PC-9 (cell line): ENCODE results near the gene TRIO. TPM values are rescaled to one million over a fixed set of nuclear protein-coding genes. Genes with fewer than 3 reads are reported as not detected.

Experiments used
- BruUV-seq: library from RNA; stranded (reverse); fragments of 400-500 nt; replicated peaks from 2 replicates; lab custom pipeline; 2021; lab: Mats Ljungman, UMichigan
- CTCF ChIA-PET: fragments of 300-600 bp; sonication (Branson Sonifier 250); formaldehyde crosslinking; loops from one replicate; lab custom pipeline; 2022; ENCODE audit warnings: antibody characterized with exemption; lab: Charles Lee
- POLR2A ChIA-PET: fragments of 300-600 bp; sonication (Branson Sonifier 250); formaldehyde crosslinking; loops from one replicate; lab custom pipeline; 2022; ENCODE audit warnings: antibody characterized with exemption; ENCODE audit not compliant: unreplicated experiment; lab: Charles Lee
- DNase-seq, 2 experiments: peaks; one replicate each; pipeline versions ENCODE4 v3.0.0 to v3.0.0-alpha.2; 2015 to 2022; ENCODE audit warnings: mixed read lengths in 1 of 2
- H2AFZ ChIP-seq: fragments of 200-600 bp; sonication (generic); 2 replicates; pipeline ENCODE4 v1.8.1; 2017; ENCODE audit warnings: antibody characterized with exemption
- H3F3A ChIP-seq: fragments of 200-600 bp; sonication (generic); 2 replicates; pipeline ENCODE4 v1.8.1; 2017; ENCODE audit warnings: antibody characterized with exemption, mild to moderate bottlenecking, low read depth; ENCODE audit not compliant: insufficient read depth
- H3K27ac ChIP-seq: fragments of 200-600 bp; sonication (generic); 2 replicates; pipeline ENCODE4 v1.6.1; 2016; ENCODE audit warnings: mixed run types
- H3K27me3 ChIP-seq: fragments of 200-600 bp; sonication (generic); 2 replicates; pipeline ENCODE4 v1.6.1; 2016; ENCODE audit warnings: low read depth, mixed run types; ENCODE audit not compliant: insufficient read depth
- H3K36me3 ChIP-seq: fragments of 200-600 bp; sonication (generic); 2 replicates; pipeline ENCODE4 v1.6.1; 2016; ENCODE audit warnings: low read depth, mixed run types
- H3K4me1 ChIP-seq: fragments of 200-600 bp; sonication (generic); replicated peaks from 2 replicates; pipeline ENCODE4 v1.6.1; 2016; ENCODE audit warnings: mixed run types; ENCODE audit not compliant: insufficient read depth
- H3K4me2 ChIP-seq: fragments of 200-600 bp; sonication (generic); 2 replicates; pipeline ENCODE4 v1.6.1; 2017; ENCODE audit warnings: mixed run types
- H3K4me3 ChIP-seq: fragments of 200-600 bp; sonication (generic); 2 replicates; pipeline ENCODE4 v1.6.1; 2016; ENCODE audit warnings: mixed run types
- H3K79me2 ChIP-seq: fragments of 200-600 bp; sonication (generic); 2 replicates; pipeline ENCODE4 v1.6.1; 2017; ENCODE audit warnings: low read depth, mixed run types
- H3K9me2 ChIP-seq: fragments of 200-600 bp; sonication (generic); 2 replicates; pipeline ENCODE4 v1.8.1; 2017; ENCODE audit warnings: mild to moderate bottlenecking; ENCODE audit not compliant: insufficient read depth
- H3K9me3 ChIP-seq: fragments of 200-600 bp; sonication (generic); 2 replicates; pipeline ENCODE4 v1.8.1; 2016; ENCODE audit warnings: low read depth; ENCODE audit not compliant: insufficient read depth
- H4K20me1 ChIP-seq: fragments of 200-600 bp; sonication (generic); 2 replicates; pipeline ENCODE4 v1.8.1; 2017; ENCODE audit not compliant: insufficient read depth
- EZH2 ChIP-seq: fragments of 200-600 bp; sonication (generic); IDR thresholded peaks from 2 replicates; pipeline ENCODE4 v1.8.0; 2017; ENCODE audit warnings: antibody characterized with exemption, low read depth
- intact Hi-C: fragments of 100-400 bp; cut with micrococcal nuclease; formaldehyde crosslinking; loops from one replicate; pipeline ENCODE4 v1.10.0; 2022; ENCODE audit not compliant: unreplicated experiment
- total RNA-seq: library from RNA; stranded (reverse); gene quantifications from 2 replicates; pipeline ENCODE4 v1.2.3, GENCODE V29; 2021
- TF ChIP-seq, protein P1 (sequence below): fragments of 200-600 bp; sonication (generic); conservative IDR thresholded peaks from 2 replicates; pipeline ENCODE4 v1.6.1; 2017; ENCODE audit warnings: mixed run types, antibody characterized with exemption, mild to moderate bottlenecking, moderate library complexity

The TRIO gene
- total RNA-seq, 1 experiment from 2014 or later, result 596 TPM

DNA sequence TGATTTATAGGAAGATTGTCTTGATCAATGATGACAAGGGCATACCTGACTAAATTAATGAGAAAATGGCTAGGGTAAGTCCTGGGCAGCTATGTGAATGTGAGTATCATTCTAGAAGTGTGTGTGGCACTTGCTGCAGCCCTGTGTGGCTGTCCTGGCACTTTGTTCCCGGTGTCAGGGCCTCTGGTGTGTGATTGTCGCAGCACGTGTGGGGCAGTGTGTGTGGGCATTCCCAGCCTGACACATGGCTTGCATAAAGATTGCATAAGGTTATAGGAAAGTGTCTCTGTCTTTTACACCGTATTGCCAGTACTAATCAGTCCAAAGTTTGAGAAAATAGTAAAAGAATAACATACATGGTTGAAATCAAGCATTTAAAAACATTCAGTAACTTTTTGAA is 74.4 kb downstream of the TRIO start:
- no peak overlapping the region for H3K27ac ChIP-seq
- H3K36me3 ChIP-seq, result no peaks in the 10 kb centered on the region
- ChIA-PET CTCF (no interaction called here), POLR2A (no interaction called here)
- H3K9me3 ChIP-seq, result peaks cover 6% of the 10 kb centered on the region; the same call in 1 of the 2 replicates
- intact Hi-C loops, result no loop called here
- no peaks in the 10 kb centered on the region; the same call in 1 of the 2 replicates for H3K9me2 ChIP-seq
- H4K20me1 ChIP-seq, result peaks cover 15% of the 10 kb centered on the region
- TF ChIP-seq EZH2, result no peak
- H3F3A ChIP-seq, result peaks cover 26% of the 10 kb centered on the region
- H3K4me2 ChIP-seq, result no peak overlapping the region
- peaks cover 20% of the 10 kb centered on the region for H3K4me1 ChIP-seq
- no peaks in the 10 kb centered on the region for H3K27me3 ChIP-seq
- no TSS peak for BruUV-seq
- peaks cover 99% of the 10 kb centered on the region for H3K79me2 ChIP-seq
- DNase-seq, result no peak
- H3K4me3 ChIP-seq, result no peak overlapping the region
- H2AFZ ChIP-seq, result no peak overlapping the region

DNA sequence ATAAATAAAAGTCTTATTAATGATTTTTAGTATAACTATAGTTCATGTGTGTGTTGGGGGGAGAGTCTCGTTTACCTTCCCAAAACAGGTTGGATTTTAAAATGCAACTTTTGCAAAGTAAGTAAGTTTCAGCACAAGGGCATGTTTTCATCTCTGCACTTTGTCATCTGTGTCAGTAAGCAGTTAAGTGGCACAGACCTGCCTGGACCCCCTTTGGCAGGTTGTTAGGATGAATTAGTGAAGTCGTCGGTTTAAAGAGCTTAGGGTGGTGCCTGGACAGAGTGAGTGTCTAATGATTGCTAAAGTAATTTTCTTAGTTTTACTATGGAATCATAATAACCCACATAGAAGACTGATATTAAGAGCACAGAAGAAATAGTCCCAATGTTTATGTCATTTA is 74.9 kb downstream of the TRIO start:
- Histone ChIP-seq H3K9me2 (no peaks in the 10 kb centered on the region; the same call in 1 of the 2 replicates), H3K27me3 (no peaks in the 10 kb centered on the region), H3K4me1 (peaks cover 16% of the 10 kb centered on the region), H4K20me1 (peaks cover 15% of the 10 kb centered on the region), H3K79me2 (peaks cover 99% of the 10 kb centered on the region), H2AFZ (no peak overlapping the region), H3K4me3 (no peak overlapping the region), H3K36me3 (no peaks in the 10 kb centered on the region), H3F3A (peaks cover 25% of the 10 kb centered on the region), H3K9me3 (0 out of 2 replicates have a peak, but pooled peaks cover 4% of the 10 kb centered on the region), H3K4me2 (no peak overlapping the region), H3K27ac (no peak overlapping the region)
- no peak for DNase-seq
- CTCF ChIA-PET, result no interaction called here
- POLR2A ChIA-PET, result no interaction called here
- intact Hi-C loops, result no loop called here
- no TSS peak for BruUV-seq
- no peak for TF ChIP-seq EZH2
- TF ChIP-seq, protein P1, sequence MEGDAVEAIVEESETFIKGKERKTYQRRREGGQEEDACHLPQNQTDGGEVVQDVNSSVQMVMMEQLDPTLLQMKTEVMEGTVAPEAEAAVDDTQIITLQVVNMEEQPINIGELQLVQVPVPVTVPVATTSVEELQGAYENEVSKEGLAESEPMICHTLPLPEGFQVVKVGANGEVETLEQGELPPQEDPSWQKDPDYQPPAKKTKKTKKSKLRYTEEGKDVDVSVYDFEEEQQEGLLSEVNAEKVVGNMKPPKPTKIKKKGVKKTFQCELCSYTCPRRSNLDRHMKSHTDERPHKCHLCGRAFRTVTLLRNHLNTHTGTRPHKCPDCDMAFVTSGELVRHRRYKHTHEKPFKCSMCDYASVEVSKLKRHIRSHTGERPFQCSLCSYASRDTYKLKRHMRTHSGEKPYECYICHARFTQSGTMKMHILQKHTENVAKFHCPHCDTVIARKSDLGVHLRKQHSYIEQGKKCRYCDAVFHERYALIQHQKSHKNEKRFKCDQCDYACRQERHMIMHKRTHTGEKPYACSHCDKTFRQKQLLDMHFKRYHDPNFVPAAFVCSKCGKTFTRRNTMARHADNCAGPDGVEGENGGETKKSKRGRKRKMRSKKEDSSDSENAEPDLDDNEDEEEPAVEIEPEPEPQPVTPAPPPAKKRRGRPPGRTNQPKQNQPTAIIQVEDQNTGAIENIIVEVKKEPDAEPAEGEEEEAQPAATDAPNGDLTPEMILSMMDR, result no peak

DNA sequence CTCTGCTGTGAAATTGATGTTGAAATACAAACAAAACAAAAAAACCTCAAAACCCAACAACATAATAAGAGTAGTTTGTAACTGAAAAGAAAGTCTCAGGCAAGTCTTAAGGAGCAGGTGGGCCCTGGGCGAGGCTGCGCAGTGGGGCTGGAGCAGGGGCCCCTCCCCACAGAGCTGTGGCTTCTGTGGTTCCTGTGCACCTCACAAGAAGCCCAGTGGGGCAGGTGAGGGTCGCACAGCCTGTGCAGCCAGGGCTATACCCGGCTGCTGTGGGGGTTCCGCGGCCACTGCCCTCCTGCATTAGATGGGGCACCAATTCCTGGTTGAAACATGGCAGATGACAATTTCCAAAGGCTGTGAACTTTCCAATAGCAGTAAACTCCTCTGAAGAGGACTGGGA is 75.3 kb downstream of the TRIO start:
- H3K27ac ChIP-seq, result no peak overlapping the region
- no peak for DNase-seq
- CTCF ChIA-PET, result no interaction called here

More for the DNA sequence above, 75.3 kb downstream of the TRIO start:
- no peak overlapping the region for H2AFZ ChIP-seq
- H4K20me1 ChIP-seq, result peaks cover 15% of the 10 kb centered on the region
- H3K36me3 ChIP-seq, result no peaks in the 10 kb centered on the region
- peaks cover 100% of the 10 kb centered on the region for H3K79me2 ChIP-seq
- no peaks in the 10 kb centered on the region; the same call in 1 of the 2 replicates for H3K9me2 ChIP-seq
- POLR2A ChIA-PET, result no interaction called here
- H3K4me3 ChIP-seq, result no peak overlapping the region
- no peak for TF ChIP-seq EZH2
- TF ChIP-seq, protein P1, result no peak
- BruUV-seq, result no TSS peak
- intact Hi-C loops, result no loop called here
- peaks cover 16% of the 10 kb centered on the region for H3K4me1 ChIP-seq
- H3K9me3 ChIP-seq, result 0 out of 2 replicates have a peak, but pooled peaks cover 4% of the 10 kb centered on the region
- H3K27me3 ChIP-seq, result no peaks in the 10 kb centered on the region
- peaks cover 25% of the 10 kb centered on the region for H3F3A ChIP-seq
- no peak overlapping the region for H3K4me2 ChIP-seq
